Measurements from ENCODE around the gene ADGRB2.

The ADGRB2 gene

GRCh38 chr1:31748365-31748764, 15.8 kb downstream of the ADGRB2 start:
- no peak for DNase-seq

DNA sequence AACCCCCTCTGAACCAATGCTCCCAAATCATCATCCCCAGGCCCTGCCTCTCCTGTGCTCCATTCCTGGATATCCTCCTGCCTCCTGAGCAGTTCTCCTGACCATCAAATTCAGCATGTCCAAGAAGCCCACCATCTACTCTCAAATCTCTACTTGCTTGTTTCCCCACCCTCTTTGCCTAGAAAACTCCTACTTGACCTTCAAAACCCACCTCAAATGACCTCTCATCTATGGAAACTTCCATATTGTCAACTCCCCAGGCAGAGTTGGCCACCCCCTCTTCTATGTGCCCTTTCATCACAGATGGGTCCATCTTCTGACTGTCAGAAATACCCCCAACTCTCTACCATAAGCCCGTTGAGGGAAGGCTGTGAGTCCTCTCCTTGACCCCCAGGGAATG, 16.8 kb downstream of the ADGRB2 start:
- DNase-seq: no peak

DNA sequence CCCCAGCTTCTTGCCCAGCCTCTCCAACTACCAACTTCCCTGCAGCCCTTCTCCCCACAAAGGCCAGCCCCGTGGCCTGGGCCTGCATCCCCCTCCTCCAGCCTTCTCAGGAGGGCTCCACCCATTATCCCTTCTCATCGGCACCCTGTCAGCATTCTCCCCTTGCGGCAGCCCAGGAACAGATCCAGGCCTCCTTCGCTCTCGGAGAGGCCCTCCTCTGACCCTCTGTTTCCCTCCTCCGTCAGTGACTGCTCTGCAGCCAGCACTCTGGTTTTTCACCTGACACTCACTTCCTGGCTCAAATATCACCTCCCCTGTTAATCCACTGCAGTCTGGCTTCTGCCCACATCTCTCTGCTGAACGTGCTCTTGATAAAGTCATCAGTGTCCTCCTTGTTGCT, 17.5 kb downstream of the ADGRB2 start:
- DNase-seq: no peak

DNA sequence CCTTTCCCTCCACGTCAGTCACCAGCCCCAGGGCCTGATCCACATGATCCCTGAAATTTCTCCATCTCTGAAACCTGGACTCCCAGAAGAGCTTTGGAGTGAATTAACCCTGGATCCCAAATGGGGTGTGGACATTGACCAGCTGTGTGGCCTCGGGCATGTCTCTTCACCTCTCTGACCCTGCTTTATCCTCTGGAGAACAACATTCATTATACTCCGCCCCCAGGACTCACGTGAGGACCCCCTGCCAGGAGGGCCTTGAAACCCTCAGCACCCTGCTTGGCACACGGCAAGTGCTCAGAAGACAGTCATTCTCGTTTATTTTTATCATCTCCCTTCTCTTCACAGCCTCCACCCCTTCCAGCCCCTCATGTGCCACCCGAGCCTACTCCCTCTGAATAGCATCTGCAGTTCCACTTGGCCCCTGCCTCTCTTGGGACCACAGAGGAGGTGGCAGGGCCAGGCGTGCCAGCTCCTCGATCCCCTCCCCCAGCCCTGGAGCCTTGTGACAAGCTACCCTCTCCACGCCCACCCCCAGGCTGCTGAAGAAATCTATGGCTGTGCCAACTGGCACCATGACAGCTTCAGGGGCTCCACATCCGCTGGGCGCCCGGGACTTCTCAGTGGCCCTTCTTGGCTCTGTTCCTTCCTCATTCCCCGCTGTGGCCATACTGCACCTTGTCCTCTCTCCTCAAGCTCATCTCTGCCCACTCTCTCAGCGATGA, 18.0 kb downstream of the ADGRB2 start:
- no peak for DNase-seq

GRCh38 chr1:31745096-31745945, 18.8 kb downstream of the ADGRB2 start:
- DNase-seq: no peak

DNA sequence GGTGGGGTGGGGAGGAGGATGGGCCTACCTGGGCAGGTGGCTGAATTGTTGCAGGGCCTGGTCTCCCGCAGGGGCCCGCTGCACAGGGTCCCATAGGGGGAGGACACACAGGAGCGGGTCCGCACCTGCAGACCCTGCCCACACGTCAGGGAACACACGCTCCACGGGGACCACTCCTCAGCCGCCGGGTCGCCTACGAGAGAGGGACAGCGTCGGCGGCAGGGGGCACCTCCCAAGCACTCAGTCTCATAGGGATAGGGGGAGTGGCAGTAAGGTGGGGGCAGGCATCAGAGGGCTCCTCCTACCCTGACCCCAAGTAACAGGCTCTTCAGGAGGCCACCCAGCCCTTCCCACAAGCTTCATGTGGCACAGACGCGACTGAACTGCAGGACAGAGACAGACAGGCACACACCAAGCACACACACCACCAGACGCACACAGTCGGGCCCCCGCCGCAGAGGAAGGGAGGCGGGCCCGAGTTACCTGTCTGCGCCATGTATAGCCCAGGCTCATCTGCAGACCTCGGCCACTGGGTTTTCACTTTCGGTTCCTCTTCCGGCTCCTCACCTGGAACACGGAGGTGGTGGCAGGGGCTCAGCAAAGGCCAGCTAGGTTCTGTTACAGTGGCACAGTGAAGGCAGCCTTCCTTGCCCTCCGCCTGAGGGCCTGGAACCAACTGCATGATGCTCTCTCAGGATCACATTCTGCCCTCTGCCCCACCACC, 19.8 kb downstream of the ADGRB2 start:
- no peak for DNase-seq

DNA sequence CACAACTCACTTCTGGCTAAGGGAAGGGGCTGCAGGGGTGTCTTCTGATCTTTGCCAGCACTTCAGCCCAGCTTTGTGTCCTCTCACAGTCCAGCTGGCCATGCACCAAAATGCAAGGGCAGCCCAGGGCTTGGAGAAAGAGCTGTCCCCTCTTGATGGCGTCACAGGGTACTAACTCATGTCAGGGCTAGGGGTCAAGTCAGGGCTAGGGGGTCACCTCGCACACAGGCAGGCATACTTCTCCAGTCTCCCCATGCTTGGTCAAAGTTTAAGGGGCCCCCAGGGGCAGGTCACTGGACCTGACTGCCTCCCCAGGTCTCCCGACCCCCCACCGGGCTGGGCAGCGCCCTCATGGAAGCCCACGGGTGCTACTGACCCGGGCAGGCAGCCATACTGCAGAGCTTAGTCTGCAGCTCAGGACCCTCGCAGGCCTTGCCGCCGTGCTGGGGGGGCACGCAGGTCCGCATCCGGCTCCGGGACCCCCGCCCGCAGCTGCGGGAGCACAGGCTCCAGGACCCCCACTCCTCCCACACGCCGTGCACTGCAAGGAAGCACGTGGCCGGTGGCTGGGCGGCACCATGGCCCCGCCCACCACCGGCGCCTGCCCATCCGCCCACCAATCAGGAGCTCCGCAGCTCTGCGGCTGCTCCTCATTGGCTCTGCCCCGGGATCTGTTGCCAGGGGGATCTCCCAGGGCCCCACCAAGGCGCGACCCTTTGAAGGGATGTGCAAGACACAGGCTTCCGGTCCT, 21.5 kb downstream of the ADGRB2 start:
- no peak for DNase-seq

DNA sequence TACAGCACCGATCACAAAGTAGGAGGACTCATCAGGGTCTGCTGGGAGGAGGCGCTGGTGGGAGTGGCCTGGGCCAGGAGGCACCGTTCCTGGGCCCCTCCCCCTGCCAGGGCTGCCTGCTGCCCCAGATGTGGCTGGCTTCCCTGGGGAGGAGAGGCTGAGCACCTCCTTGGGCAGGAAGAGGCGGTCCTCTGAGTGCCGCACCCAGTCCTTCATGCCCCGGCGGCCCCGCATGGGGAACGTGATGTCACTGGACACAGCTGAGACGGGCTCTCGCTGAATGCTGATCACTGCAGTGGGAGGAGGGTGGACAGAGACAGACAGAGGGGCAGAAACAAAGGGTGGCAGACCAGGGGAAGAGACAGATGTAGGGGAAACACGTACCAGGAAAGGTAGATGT, 24.8 kb downstream of the ADGRB2 start:
- no peak for DNase-seq

GRCh38 chr1:31736675-31737074, 27.5 kb downstream of the ADGRB2 start:
- DNase-seq: peak; percentile 33

GRCh38 chr1:31735571-31735970, 28.6 kb downstream of the ADGRB2 start:
- DNase-seq: no peak

GRCh38 chr1:31734582-31735107, 29.5 kb downstream of the ADGRB2 start:
- DNase-seq: no peak

GRCh38 chr1:31733389-31734219, 30.5 kb downstream of the ADGRB2 start:
- no peak for DNase-seq

GRCh38 chr1:31732751-31733289, 31.3 kb downstream of the ADGRB2 start:
- DNase-seq: no peak

GRCh38 chr1:31732343-31732742, 31.8 kb downstream of the ADGRB2 start:
- DNase-seq: no peak

DNA sequence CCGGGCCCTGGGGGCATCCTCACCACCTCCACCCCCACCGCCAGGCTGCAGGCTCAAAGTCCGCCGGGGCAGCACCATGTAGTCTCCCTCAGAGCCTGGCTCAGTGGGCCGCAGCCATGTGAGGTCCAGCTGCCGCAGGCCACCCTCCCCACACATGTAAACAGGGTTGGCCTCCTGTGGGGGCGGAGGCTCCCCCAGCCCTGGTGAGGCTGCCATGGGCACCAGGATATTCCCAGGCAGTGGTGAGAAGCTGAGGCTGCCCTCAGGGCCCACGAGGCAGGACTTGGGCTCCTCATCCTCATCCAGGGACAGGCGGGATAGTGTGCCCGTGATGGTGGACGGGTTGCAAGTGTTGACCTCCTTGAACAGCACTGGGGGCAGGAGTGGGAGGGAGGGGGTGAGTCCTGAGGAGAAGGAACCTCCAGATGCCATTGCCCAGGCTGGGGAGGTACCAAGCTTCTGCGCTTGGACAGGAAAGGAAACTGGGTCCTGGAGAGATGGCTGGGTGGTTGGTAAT, 33.0 kb downstream of the ADGRB2 start:
- DNase-seq: no peak

DNA sequence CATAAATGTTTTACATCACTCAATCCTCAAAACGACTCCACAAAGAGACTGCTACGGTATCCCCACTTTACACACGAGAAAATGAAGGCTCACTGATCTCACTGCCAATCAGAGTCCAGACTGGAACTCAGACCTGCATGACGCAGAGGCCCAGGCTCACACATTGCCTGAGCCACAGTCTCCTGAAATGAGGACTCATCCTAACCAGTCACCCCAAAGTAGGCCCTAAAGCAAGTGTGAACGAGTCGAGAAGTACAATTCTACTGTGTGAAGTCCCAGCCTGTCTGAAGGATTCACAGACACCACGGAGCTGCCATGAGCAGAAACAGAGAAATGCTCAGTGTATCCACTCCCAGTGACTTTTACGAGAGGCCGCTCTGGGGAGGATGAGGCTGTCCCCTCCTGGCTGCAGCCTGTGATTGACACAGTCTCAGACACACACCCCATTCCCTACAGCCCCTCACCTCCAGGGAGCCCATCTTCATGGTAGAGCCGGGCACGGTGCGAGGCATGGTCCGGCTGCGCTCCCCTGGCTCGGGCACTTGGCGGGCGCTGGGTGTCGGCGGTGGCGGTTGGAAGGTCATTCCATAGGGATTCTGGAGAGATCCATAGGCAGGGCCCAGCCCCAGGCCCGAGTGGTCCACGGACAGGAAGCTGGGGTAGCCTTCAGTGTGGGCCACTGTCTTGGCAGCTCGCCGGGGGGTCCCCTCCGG, 33.6 kb downstream of the ADGRB2 start:
- DNase-seq: no peak

DNA sequence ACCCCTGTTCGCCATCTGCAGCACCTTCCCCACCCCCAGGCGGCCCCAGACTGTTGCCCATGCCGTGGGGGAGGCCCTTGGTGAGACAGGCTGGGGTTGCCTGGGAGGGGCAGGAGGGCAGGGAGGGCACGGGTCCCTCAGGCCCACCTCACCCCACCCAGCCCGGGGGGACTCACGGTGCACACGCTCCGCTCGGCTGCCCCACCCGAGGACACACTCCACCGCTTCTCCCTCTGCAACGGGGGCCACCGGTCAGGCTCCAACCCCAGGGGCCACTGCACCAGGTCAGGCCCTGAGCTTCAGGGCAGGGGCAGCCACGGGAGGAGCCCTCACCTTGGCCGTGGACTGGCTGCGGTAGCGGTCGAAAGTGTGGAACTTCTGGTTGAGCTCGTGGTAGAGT, 36.3 kb downstream of the ADGRB2 start:
- DNase-seq: no peak

- DNase-seq: no peak
These were observed 36.9 kb downstream of the ADGRB2 start for GRCh38 chr1:31727195-31727594.

- no peak for DNase-seq
These were observed 37.4 kb downstream of the ADGRB2 start for GRCh38 chr1:31726715-31727114.

- no peak for DNase-seq
These were observed 38.2 kb downstream of the ADGRB2 start for GRCh38 chr1:31725777-31726535.
